IPS-NIHi7 (cell line): ENCODE measurements around the gene PDXDC1.
"Not testable (repeated sequence)": the region's sequence is repeated elsewhere in the genome, so short reads cannot be mapped to it uniquely, and the experiment has no call there.

Source experiments
- DNase-seq: peaks from one replicate; pipeline ENCODE4 v3.0.0; 2012; ENCODE audit warnings: mixed read lengths; ENCODE audit errors: extremely low spot score

The PDXDC1 gene, protein sequence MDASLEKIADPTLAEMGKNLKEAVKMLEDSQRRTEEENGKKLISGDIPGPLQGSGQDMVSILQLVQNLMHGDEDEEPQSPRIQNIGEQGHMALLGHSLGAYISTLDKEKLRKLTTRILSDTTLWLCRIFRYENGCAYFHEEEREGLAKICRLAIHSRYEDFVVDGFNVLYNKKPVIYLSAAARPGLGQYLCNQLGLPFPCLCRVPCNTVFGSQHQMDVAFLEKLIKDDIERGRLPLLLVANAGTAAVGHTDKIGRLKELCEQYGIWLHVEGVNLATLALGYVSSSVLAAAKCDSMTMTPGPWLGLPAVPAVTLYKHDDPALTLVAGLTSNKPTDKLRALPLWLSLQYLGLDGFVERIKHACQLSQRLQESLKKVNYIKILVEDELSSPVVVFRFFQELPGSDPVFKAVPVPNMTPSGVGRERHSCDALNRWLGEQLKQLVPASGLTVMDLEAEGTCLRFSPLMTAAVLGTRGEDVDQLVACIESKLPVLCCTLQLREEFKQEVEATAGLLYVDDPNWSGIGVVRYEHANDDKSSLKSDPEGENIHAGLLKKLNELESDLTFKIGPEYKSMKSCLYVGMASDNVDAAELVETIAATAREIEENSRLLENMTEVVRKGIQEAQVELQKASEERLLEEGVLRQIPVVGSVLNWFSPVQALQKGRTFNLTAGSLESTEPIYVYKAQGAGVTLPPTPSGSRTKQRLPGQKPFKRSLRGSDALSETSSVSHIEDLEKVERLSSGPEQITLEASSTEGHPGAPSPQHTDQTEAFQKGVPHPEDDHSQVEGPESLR

DNA sequence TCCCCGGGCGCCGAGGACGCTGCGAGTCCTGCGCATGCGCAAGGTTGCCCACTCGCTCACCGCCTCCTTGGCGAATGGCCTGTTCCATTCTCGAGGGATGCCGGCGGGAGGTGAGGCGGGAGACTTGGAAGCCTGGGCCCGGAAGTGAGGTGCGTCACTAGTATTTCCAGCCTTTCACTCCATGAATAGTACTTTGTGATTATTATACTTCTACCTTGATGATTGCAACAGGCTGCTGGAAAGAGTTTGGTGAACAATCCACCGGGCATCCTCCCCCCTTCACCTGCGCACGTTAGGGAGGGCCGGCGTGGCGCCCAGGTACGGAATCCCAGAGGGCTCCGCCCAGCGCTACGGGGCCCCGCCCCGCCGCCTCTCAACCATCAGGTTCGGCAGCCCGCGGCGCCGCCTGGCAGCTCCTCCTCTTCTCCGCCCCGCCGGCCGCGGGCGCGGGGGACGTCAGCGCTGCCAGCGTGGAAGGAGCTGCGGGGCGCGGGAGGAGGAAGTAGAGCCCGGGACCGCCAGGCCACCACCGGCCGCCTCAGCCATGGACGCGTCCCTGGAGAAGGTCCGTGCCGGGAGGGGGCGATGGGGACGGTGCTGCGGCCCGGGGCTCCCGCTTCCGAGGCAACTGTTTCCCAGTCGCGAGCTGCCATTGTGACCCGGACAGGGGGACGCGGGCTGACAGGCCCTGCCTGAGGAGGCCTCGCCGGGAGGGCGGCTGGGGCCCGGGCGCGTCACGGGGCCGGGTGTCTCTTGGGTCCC is at the start of gene PDXDC1:
PDXDC1 (plus strand) TSS at position 371 of the 762 bp plus-strand sequence; CDS start at position 545, 174 bp downstream.
- peak; percentile 98 for DNase-seq

DNA sequence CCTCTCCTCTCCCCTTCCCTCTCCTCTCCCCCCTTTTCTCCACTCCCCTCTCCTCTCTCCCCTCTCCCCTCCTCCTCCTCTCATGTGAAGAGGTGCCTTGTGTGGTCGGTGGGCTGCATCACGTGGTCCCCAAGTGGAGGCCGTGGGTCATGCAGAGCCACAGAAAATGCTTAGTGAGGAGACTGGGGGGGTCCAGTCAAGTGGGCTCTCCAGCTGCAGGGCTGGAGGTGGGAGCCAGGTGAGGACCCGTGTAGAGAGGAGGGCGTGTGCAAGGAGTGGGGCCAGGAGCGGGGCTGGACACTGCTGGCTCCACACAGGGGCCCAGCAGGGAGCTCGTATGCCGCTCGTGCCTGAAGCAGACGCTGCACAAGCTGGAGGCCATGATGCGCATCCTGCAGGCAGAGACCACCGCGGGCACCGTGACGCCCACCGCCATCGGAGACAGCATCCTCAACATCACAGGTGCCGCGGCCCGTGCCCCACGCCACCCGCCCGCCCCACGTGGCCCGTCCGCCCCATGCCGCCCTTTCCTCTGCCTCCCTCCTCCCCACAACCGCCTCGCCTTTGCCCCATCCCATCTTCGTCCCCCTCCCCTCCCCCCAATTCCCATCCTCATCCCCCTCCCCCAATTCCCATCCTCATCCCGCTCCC is 46.6 kb upstream of the PDXDC1 start:
- not testable (repeated sequence) for DNase-seq

DNA sequence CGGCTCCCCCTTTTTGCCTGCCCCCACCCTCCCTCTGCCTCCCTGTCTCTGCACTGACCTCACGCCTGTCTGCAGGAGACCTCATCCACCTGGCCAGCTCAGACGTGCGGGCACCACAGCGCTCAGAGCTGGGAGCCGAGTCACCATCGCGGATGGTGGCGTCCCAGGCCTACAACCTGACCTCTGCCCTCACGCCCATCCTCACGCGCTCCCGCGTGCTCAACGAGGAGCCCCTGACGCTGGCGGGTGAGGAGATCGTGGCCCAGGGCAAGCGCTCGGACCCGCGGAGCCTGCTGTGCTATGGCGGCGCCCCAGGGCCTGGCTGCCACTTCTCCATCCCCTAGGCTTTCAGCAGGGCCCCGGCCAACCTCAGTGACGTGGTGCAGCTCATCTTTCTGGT is 45.6 kb upstream of the PDXDC1 start:
- not testable (repeated sequence) for DNase-seq

DNA sequence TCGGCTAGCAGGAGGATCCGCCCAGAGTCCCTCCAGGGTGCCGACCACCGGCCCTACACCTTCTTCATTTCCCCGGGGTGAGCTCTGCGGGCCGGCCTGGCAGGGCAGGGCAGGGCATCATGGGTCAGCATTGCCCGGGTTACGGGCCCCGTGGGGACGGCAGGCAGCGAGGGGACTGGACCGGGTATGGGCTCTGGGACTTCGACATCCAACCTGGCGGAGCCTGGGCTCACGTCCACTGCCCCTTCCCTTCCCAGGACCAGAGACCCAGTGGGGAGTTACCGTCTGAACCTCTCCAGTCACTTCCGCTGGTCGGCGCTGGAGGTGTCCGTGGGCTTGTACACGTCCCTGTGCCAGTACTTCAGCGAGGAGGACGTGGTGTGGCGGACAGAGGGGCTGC is 44.6 kb upstream of the PDXDC1 start:
- not testable (repeated sequence) for DNase-seq

DNA sequence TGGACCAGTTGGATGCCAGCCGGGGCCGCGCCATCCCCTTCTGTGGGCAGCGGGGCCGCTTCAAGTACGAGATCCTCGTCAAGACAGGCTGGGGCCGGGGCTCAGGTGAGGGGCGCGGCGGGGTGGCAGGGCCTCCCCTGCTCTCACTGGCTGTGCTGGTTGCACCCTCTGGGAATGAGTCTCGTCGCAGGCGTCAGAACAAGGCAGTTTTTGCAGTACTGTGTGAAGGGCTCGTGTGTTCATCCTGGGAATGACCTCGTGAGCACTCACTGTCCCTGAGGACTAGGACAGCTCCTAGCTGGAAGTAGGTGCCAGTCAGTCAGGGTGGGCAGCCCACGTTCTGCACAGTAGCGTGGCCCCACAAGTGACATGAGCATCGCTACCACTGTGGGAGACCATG is 43.9 kb upstream of the PDXDC1 start:
- DNase-seq = not testable (repeated sequence)

DNA sequence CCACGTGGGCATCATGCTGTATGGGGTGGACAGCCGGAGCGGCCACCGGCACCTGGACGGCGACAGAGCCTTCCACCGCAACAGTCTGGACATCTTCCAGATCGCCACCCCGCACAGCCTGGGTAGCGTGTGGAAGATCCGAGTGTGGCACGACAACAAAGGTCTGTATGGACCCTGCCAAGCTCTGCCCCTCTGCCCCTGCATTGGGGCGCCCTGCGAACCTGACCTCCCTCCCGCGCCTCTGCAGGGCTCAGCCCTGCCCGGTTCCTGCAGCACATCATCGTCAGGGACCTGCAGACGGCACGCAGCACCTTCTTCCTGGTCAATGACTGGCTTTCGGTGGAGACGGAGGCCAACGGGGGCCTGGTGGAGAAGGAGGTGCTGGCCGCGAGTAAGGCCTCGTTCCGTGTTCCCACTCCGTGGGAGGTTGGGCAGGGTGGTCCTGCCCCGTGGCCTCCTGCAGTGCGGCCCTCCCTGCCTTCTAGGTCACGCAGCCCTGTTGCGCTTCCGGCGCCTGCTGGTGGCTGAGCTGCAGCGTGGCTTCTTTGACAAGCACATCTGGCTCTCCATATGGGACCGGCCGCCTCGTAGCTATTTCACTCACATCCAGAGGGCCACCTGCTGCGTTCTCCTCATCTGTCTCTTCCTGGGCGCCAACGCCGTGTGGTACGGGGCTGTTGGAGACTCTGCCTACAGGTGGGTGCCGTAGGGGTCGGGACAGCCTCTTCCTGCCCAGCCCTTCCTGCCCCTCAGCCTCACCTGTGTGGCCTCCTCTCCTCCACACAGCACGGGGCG is 42.0 kb upstream of the PDXDC1 start:
- DNase-seq = not testable (repeated sequence)

DNA sequence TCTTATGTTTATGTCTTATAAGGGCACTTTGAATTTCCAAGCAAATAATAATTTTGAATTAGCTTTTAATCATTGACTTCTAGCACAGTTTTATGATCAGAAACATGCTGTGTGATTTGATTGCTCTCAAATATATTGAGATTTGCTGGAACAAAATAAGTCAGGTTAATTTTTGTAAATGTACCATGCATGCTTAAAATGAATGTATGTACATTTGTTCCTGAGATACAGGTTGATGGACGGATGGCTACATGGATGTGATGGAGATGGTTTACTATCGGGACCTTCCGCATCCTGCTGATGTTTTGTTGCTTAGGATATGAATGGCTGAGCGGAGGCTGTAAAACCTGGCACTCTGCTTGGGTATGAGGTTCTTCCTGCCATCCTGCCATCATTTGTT is 37.7 kb upstream of the PDXDC1 start, which contains the start of gene NPIPA1:
NPIPA1 (plus strand) TSS at position 301 of the 400 bp plus-strand sequence; CDS start at position 301, 0 bp downstream.
- not testable (repeated sequence) for DNase-seq

DNA sequence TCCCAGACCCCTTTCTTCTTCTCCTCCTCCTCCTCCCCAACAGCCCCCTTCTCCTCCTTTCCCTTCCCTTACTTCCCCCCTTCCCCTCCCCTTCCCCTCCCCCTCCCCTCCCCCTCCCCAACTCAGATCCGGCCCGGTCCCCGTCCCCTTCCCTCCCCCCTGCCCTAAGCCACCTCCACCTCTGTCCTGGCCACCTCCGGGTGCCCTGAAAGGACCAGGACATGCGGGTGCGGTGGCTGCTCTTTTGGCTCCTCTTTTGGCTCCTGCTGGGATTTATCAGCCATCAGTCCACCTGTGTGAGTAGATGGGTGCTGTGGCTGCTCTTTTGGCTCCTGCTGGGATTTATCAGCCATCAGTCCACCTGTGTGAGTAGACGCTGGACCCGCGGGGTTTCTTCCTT is 36.8 kb upstream of the PDXDC1 start:
- not testable (repeated sequence) for DNase-seq

DNA sequence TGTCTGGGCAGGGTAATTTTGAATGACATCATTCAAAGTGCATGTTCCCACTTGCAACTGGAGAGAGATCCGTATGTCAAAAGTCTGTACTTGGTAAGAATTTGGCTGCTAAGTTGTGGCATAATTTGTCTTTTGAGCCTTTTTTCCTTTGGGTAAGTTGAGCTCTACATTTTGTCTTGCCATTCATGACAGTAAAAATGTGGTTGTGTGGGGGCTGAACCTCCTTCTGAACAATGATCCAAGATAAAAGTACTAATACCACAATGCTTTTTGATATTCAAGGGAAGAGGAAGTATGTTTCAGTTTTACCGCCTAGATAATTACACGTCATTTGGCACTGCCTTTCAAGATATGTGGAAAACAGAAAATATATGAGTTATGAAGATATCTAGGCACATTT is 32.1 kb upstream of the PDXDC1 start:
- DNase-seq = not testable (repeated sequence)

DNA sequence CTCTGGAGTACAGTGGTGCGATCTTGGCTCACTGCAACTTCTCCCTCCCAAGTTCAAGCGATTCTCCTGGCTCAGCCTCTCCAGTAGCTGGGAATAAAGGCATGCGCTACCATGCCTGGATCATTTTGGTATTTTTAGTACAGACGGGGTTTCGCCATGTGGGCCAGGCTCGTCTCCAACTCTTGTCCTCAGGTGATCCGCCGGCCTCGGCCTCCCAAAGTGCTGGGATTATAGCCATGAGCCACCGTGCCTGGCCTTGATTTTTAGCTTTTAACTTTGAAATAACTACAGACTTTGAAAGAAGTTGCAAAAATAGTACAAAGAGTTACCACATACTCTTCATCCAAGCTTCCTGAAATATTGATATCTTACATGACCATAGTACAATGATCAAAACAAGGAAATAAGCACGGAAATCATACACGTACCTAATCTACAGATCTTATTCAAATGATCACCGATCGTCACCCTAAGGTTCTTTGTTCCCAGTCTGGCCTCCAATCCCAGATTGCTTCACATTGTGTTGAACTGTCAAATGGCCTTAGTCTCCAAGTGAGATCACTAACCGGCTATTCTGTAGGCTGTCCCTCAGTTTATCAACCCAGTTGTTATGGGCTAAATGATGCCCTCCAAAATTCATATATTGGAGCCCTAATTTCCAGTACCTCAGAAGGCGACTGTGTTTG is 19.1 kb upstream of the PDXDC1 start:
- DNase-seq = no peak

DNA sequence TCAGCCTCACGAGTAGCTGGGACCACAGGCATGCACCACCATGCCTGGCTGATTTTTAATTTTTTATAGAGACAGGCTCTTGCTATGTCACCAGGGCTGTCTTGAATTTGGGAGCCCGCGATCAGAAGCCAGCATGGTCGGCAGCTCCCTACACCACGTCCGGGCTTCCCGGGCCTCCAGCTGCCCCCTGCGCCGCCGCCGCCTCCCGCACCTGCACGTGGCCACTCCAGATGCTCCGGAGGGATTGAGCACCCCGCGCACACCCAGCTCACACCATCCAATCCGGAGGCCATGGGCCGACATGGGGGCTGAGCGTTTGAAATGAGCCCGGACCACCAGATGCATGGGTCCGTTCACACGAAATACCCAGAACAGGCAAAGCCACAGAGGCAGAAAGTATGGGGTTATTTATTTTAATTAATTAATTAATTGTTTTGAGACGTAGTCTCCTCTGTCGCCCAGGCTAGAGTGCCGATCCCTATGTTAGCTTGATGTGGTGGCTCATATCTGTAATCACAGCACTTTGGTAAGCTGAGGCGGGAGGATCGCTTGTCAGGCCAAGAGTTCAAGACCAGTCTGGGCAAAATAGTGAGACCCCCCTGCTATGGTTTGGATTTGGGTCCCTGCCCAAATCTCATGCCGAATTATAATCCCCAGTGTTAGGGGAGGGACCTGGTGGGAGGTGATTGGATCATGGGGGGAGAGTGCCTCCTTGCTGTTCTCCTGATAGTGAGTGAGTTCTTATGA is 17.1 kb upstream of the PDXDC1 start:
- DNase-seq = no peak

DNA sequence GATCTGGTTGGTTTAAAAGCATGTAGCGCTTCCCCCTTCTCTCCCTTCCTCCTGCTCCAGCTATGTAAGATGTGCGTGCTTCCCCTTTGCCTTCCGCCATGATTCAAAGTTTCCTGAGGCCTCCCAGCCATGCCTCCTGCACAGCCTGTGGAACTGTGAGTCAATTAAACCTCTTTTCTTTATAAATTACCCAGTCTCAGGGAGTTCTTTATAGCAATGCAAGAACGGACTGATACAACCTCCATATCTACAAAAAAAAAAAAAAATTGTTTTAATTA is 16.6 kb upstream of the PDXDC1 start:
- DNase-seq = no peak

DNA sequence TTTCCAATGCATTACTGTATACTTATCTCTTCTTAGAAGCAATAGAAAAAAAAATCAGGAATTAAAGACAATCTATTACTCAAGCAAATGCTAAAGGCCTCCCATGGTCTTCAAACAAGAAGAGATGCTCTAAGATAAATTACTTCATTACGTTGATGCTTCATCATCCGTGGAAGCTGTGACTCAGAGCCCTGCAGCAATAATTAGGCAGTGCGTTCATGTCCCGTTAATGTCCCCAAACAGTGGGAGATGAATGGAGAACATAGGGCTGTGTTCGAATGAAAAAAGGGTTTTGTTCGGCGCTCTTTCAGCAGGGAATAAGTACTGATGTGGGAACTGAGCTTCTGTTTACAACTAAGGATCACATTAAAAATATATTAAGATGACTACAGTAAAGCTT is 15.9 kb upstream of the PDXDC1 start:
- no peak for DNase-seq

DNA sequence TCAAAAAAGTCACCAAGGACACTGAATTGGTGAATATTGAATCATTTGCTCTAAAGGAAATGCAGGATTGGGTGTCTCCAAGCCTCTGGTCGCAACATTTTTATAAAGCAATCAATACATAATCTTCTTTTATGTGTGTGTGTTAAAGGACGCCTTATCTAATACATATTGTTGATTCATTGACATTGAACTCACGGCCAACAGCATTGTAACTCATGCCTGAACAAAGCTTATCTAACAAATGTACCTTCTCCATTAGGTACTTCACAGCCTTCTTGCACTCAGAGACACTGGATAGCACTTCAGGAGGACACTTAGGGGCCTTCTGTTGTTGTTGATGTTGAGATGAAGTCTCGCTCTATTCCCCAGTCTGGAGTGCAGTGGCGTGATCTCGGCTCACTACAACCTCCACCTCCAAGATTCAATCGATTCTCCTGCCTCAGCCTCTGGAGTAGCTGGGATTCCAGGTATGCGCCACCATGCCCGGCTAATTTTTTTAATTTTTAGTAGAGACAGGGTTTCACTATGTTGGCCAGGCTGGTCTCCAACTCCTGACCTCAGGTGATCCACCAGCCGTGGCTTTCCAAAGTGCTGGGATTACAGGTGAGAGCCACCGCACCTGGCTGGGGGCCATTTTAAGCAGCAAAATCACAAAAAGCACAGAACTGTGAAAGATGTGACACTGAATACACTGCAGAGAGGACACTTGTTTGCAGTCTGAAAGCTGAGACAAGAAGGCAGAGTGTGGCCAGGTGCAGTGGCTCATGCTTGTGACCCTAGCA is 13.2 kb upstream of the PDXDC1 start:
- no peak for DNase-seq

DNA sequence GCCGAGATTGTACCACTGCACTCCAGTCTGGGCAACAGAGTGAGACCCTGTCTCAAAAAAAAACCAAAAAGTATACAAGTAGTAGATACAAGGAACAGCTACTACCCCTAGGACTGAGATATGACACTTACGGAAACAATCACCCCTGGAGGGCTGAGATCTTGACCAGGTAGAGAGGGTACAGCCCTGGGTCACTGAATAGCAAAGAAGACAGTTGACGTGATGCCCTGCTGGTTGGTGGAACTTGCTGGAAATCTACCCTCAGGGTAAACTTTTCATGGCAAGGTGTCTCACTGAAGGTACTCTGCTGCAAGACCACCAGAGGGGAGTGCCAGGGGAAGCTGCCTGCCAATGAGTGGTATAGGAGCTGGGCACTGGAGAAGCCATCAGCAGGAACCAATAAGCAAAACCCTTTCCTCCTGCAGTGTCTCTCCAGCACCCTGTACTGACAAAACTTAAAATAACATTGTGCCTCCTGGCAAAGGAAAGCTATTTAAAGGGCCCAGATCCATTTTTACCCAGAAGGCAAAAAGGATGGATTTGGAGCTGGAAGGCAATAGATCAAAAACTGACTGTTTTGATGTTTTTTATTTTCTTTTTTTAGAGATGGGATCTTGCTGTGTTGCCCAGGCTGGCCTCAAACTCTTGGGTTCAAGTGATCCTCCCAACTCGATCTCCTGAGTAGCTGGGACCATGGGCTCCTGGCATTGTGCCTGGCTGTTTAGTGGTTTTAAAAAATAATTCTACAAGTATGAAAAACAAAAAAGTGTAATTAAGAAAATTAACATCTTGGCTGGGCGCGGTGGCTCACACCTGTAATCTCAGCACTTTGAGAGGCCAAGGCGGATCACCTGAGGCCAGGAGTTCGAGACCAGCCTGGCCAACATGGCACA is 11.3 kb upstream of the PDXDC1 start:
- DNase-seq = no peak

DNA sequence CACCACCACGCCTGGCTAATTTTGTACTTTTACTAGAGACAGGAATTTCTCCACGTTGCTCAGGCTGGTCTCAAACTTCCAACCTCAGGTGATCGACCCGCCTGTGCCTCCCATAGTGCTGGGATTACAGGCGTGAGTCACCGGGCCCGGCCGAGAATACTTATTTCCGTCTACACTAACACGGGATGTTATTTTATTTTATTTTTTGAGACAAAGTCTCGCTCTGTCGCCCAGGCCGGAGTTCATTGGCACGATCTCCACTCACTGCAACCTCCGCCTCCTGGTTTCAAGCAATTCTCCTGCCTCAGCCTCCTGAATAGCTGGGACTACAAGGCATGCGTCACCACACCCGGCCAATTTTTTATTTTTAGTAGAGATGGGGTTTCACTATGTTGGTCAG is 9.5 kb upstream of the PDXDC1 start:
- no peak for DNase-seq

DNA sequence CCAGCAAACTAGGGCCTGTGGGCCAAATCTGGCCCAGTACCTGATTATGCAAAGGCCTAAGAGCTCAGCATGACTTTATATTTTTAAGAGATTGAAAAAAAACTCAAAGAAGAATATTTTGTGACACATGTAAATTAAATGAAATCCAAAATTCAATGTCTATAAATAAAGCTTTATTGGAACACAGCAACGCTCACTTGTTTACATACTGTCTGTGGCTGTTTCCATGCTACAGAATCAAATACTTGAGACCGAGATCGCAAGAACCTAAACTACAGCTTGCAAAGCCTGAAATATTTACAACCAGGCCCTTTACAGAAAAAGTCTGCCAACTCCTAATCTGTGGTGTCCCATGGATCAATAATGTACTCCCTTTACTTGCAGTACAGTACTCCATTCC is 5.0 kb upstream of the PDXDC1 start:
- DNase-seq = not testable (repeated sequence)
